GM23338 (cell line): Measurements from ENCODE around the gene NKX2-1. TPM values are rescaled to one million over a fixed set of nuclear protein-coding genes. Genes with fewer than 3 reads are reported as not detected.

Experiments used
- ATAC-seq: fragments of 200-7000 bp; cut with Tn5 transposase; 3 replicates; pipeline ENCODE4 v1.9.1; 2020
- DNase-seq: peaks from one replicate; pipeline ENCODE4 v3.0.0-alpha.2; 2015; ENCODE audit warnings: low spot score
- H2AFZ ChIP-seq: fragments of 200-600 bp; sonication (generic); 2 replicates; pipeline ENCODE4 v1.8.0; 2016; ENCODE audit warnings: antibody characterized with exemption, mild to moderate bottlenecking, moderate library complexity
- H3F3A ChIP-seq: fragments of 200-600 bp; sonication (generic); replicated peaks from 2 replicates; pipeline ENCODE4 v1.8.0; 2017; ENCODE audit warnings: antibody characterized with exemption, mixed run types, low read depth
- H3K27ac ChIP-seq: fragments of 200-600 bp; sonication (generic); 2 replicates; pipeline ENCODE4 v1.6.1; 2016; ENCODE audit warnings: low read depth
- H3K27me3 ChIP-seq: fragments of 200-600 bp; sonication (generic); 2 replicates; pipeline ENCODE4 v1.8.0; 2016; ENCODE audit warnings: mild to moderate bottlenecking, mixed run types, moderate library complexity; ENCODE audit not compliant: insufficient read depth
- H3K36me3 ChIP-seq: fragments of 200-600 bp; sonication (generic); 2 replicates; pipeline ENCODE4 v1.8.0; 2016; ENCODE audit warnings: mild to moderate bottlenecking; ENCODE audit not compliant: insufficient read depth
- H3K4me1 ChIP-seq: fragments of 200-600 bp; sonication (generic); 2 replicates; pipeline ENCODE4 v1.8.0; 2016; ENCODE audit warnings: mild to moderate bottlenecking, moderate library complexity; ENCODE audit not compliant: insufficient read depth
- H3K4me2 ChIP-seq: fragments of 200-600 bp; sonication (generic); 2 replicates; pipeline ENCODE4 v1.7.1; 2017; ENCODE audit warnings: mixed run types
- H3K4me3 ChIP-seq: fragments of 200-600 bp; sonication (generic); 2 replicates; pipeline ENCODE4 v1.6.1; 2016; ENCODE audit warnings: mixed run types
- H3K79me2 ChIP-seq: fragments of 200-600 bp; sonication (generic); replicated peaks from 2 replicates; pipeline ENCODE4 v1.8.0; 2017; ENCODE audit warnings: mild to moderate bottlenecking; ENCODE audit not compliant: insufficient read depth
- H3K9me2 ChIP-seq: fragments of 200-600 bp; sonication (generic); 2 replicates; pipeline ENCODE4 v1.8.0; 2017; ENCODE audit not compliant: insufficient read depth
- H4K20me1 ChIP-seq: fragments of 200-600 bp; sonication (generic); replicated peaks from 2 replicates; pipeline ENCODE4 v1.8.0; 2017; ENCODE audit warnings: mild to moderate bottlenecking; ENCODE audit not compliant: insufficient read depth
- H3K27ac Mint-ChIP-seq: 2 replicates; pipeline ENCODE4 v1.8.0; 2020; ENCODE audit warnings: inconsistent platforms, mild to moderate bottlenecking, moderate library complexity, mixed read lengths
- H3K27me3 Mint-ChIP-seq: 3 replicates; pipeline ENCODE4 v1.8.0; 2022; ENCODE audit warnings: low read depth, mild to moderate bottlenecking, moderate library complexity, mixed read lengths, inconsistent platforms; ENCODE audit not compliant: insufficient read depth, poor library complexity
- H3K36me3 Mint-ChIP-seq: 3 replicates; pipeline ENCODE4 v1.8.0; 2021; ENCODE audit warnings: low read depth, mild to moderate bottlenecking, inconsistent platforms, moderate library complexity, mixed read lengths
- H3K4me1 Mint-ChIP-seq: 3 replicates; pipeline ENCODE4 v1.8.0; 2020; ENCODE audit warnings: mild to moderate bottlenecking, inconsistent platforms, mixed read lengths
- H3K4me3 Mint-ChIP-seq: 3 replicates; pipeline ENCODE4 v1.8.0; 2021; ENCODE audit warnings: moderate library complexity, mild to moderate bottlenecking, inconsistent platforms, mixed read lengths
- H3K9me3 Mint-ChIP-seq: 3 replicates; pipeline ENCODE4 v1.8.0; 2020; ENCODE audit warnings: moderate library complexity, mild to moderate bottlenecking, inconsistent platforms, mixed read lengths
- EZH2 ChIP-seq: fragments of 200-600 bp; sonication (generic); IDR thresholded peaks from one replicate; pipeline ENCODE4 v1.8.0; 2017; ENCODE audit warnings: antibody characterized with exemption, mild to moderate bottlenecking, low read depth; ENCODE audit not compliant: unreplicated experiment
- JUNB ChIP-seq: IDR thresholded peaks from one replicate; pipeline ENCODE4 v1.6.1; 2016; ENCODE audit warnings: antibody characterized with exemption; ENCODE audit not compliant: unreplicated experiment
- NANOG ChIP-seq: IDR thresholded peaks from 2 replicates; pipeline ENCODE4 v1.6.1; 2016; ENCODE audit warnings: antibody characterized with exemption, borderline replicate concordance
- POLR2AphosphoS5 ChIP-seq: IDR thresholded peaks from 2 replicates; pipeline ENCODE4 v1.6.1; 2016; ENCODE audit warnings: antibody characterized with exemption, low read depth
- STAT1 ChIP-seq: IDR thresholded peaks from one replicate; pipeline ENCODE4 v1.6.1; 2016; ENCODE audit warnings: antibody characterized with exemption; ENCODE audit not compliant: unreplicated experiment
- ZNF331 ChIP-seq: fragments of 250-450 bp; sonication (Bioruptor Pico); IDR thresholded peaks from 2 replicates; pipeline ENCODE4 v1.5.0; 2020; ENCODE audit warnings: low read depth, mild to moderate bottlenecking, moderate library complexity
- polyA plus RNA-seq: library from polyadenylated mRNA; unstranded; fragments of >200 nt; fragmentation: Nextera tagmentation; extraction: Ambion mirVana; gene quantifications from 2 replicates; pipeline ENCODE4 v1.2.1, GENCODE V29; 2016
- total RNA-seq: library from RNA; depleted of rRNA; stranded (reverse); fragments of >200 nt; shearing (Covaris generic); gene quantifications from 2 replicates; pipeline ENCODE4 v1.2.3, GENCODE V29; 2014
- TF ChIP-seq, protein P1 (sequence below): IDR thresholded peaks from one replicate; pipeline ENCODE4 v1.6.1; 2018; ENCODE audit warnings: antibody characterized with exemption; ENCODE audit not compliant: unreplicated experiment
- TF ChIP-seq, protein P2 (sequence below): IDR thresholded peaks from 2 replicates; pipeline ENCODE4 v1.6.1; 2016; ENCODE audit warnings: antibody characterized with exemption
- TF ChIP-seq, protein P3 (sequence below), 2 experiments: fragments of 200-600 bp in 1 of 2; sonication (generic) in 1 of 2; conservative IDR thresholded peaks; 2 replicates each; pipeline versions ENCODE4 v1.5.1 to v1.6.1; 2016 to 2017; ENCODE audit warnings: antibody characterized with exemption in 2 of 2, low read depth in 2 of 2, mild to moderate bottlenecking in 2 of 2, moderate library complexity in 1 of 2

NKX2-1 gene
- total and polyA plus RNA-seq, 2 experiments from 2014 or later, result not detected

DNA sequence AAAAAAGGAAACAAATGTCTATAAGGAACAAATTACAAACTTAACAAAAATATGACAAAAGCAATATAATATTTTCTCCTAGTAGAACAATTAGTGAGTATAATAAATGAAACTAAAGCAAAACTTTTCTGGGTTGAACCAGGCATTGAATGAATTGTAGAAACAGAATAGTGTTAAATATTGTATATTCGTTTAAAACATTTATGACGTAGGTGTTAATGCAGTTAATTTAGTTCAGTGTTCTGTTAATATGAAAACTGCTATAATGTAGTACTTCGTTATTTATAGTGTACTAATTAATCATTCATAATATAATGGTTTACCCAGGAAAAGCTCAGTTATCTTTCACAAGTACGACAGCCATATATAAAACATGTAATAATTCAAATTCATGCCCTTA is 23.7 kb downstream of the NKX2-1 start (continued):
- TF ChIP-seq, protein P1, sequence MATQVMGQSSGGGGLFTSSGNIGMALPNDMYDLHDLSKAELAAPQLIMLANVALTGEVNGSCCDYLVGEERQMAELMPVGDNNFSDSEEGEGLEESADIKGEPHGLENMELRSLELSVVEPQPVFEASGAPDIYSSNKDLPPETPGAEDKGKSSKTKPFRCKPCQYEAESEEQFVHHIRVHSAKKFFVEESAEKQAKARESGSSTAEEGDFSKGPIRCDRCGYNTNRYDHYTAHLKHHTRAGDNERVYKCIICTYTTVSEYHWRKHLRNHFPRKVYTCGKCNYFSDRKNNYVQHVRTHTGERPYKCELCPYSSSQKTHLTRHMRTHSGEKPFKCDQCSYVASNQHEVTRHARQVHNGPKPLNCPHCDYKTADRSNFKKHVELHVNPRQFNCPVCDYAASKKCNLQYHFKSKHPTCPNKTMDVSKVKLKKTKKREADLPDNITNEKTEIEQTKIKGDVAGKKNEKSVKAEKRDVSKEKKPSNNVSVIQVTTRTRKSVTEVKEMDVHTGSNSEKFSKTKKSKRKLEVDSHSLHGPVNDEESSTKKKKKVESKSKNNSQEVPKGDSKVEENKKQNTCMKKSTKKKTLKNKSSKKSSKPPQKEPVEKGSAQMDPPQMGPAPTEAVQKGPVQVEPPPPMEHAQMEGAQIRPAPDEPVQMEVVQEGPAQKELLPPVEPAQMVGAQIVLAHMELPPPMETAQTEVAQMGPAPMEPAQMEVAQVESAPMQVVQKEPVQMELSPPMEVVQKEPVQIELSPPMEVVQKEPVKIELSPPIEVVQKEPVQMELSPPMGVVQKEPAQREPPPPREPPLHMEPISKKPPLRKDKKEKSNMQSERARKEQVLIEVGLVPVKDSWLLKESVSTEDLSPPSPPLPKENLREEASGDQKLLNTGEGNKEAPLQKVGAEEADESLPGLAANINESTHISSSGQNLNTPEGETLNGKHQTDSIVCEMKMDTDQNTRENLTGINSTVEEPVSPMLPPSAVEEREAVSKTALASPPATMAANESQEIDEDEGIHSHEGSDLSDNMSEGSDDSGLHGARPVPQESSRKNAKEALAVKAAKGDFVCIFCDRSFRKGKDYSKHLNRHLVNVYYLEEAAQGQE, result no peak
- TF ChIP-seq EZH2, result no peak
- TF ChIP-seq, protein P2, sequence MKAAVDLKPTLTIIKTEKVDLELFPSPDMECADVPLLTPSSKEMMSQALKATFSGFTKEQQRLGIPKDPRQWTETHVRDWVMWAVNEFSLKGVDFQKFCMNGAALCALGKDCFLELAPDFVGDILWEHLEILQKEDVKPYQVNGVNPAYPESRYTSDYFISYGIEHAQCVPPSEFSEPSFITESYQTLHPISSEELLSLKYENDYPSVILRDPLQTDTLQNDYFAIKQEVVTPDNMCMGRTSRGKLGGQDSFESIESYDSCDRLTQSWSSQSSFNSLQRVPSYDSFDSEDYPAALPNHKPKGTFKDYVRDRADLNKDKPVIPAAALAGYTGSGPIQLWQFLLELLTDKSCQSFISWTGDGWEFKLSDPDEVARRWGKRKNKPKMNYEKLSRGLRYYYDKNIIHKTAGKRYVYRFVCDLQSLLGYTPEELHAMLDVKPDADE, result no peak
- TF ChIP-seq ZNF331 (CRISPR knock-in tag), result no peak
- no peak for TF ChIP-seq POLR2AphosphoS5
- no peak for TF ChIP-seq STAT1
- TF ChIP-seq JUNB, result no peak

DNA sequence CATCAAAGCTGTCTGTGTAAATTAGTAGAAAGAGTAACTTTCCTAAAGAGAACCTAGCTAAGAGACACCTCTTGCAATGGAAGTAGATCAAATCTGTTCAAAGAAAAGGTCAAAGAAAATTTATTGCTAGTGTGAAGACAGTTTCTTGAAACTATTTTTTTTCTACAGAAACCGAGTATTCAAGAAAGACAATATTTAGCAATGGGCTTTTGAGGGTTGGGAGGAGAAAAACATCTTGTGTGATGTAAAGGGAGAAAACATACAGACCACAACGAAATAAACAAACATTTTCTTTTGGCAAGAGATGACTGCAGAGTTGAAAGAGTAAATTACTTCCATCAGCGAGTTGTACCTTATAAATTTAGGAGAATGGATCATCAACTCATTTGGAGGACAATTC is 24.4 kb downstream of the NKX2-1 start:
- no peak for ATAC-seq
- Histone ChIP-seq H3K27me3 (peaks cover 63% of the 10 kb centered on the region), H3K27ac (no peak overlapping the region)
- no peak for TF ChIP-seq EZH2
- no peak for TF ChIP-seq ZNF331 (CRISPR knock-in tag)
- no peak for TF ChIP-seq JUNB
- TF ChIP-seq STAT1, result no peak
- TF ChIP-seq, protein P1, result no peak
- TF ChIP-seq, protein P3, sequence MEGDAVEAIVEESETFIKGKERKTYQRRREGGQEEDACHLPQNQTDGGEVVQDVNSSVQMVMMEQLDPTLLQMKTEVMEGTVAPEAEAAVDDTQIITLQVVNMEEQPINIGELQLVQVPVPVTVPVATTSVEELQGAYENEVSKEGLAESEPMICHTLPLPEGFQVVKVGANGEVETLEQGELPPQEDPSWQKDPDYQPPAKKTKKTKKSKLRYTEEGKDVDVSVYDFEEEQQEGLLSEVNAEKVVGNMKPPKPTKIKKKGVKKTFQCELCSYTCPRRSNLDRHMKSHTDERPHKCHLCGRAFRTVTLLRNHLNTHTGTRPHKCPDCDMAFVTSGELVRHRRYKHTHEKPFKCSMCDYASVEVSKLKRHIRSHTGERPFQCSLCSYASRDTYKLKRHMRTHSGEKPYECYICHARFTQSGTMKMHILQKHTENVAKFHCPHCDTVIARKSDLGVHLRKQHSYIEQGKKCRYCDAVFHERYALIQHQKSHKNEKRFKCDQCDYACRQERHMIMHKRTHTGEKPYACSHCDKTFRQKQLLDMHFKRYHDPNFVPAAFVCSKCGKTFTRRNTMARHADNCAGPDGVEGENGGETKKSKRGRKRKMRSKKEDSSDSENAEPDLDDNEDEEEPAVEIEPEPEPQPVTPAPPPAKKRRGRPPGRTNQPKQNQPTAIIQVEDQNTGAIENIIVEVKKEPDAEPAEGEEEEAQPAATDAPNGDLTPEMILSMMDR (conservative IDR thresholded peaks at IDR 0.05; ENCODE audit: low read depth in 2 of 2), result no peak
- TF ChIP-seq, protein P2, result no peak
- TF ChIP-seq NANOG, result no peak

More for the DNA sequence above, 24.4 kb downstream of the NKX2-1 start:
- Histone ChIP-seq H4K20me1 (no peaks in the 10 kb centered on the region), H3K4me1 (peaks cover 45% of the 10 kb centered on the region), H3K9me2 (no peaks in the 10 kb centered on the region), H3K36me3 (no peaks in the 10 kb centered on the region), H2AFZ (no peak overlapping the region), H3K4me2 (no peak overlapping the region), H3F3A (no peaks in the 10 kb centered on the region), H3K4me3 (no peak overlapping the region), H3K79me2 (no peaks in the 10 kb centered on the region)
- Mint-ChIP-seq H3K36me3 (no peaks in the 10 kb centered on the region), H3K27ac (no peak overlapping the region), H3K4me3 (no peak overlapping the region), H3K4me1 (peaks cover 27% of the 10 kb centered on the region), H3K27me3 (peaks cover 25% of the 10 kb centered on the region), H3K9me3 (no peaks in the 10 kb centered on the region)
- no peak for DNase-seq
